K562 (cell line): ENCODE data around the gene TNN. TPM values are rescaled to one million over a fixed set of nuclear protein-coding genes. Genes with fewer than 3 reads are reported as not detected.

Source experiments
- ATAC-seq: fragments of 200-7000 bp; cut with Tn5 transposase; 3 replicates; pipeline ENCODE4 v1.9.1; 2020; ENCODE audit warnings: moderate library complexity
- BruUV-seq: library from RNA; stranded (reverse); fragments of 400-500 nt; replicated peaks from 2 replicates; lab custom pipeline; 2021; lab: Mats Ljungman, UMichigan
- CTCF ChIA-PET: fragments of 300-600 bp; formaldehyde crosslinking; extraction: SDS; loops from one replicate; lab custom pipeline; 2021; ENCODE audit warnings: low intra/inter-chr PET ratio; lab: Yijun Ruan, JAX
- POLR2A ChIA-PET: fragments of 300-600, 350-650 bp; sonication (Branson Sonifier 250); formaldehyde crosslinking; extraction: SDS; loops from one replicate; lab custom pipeline; 2021; ENCODE audit warnings: antibody characterized with exemption, inconsistent platforms; lab: Yijun Ruan, JAX
- DNase-seq, 4 experiments: peaks; one replicate each; pipeline versions ENCODE4 v3.0.0 to v3.0.0-alpha.2; 2011 to 2018; ENCODE audit warnings: low spot score in 3 of 4, mixed read lengths in 3 of 4; ENCODE audit errors: extremely low read depth in 1 of 4
- FAIRE-seq: peaks from 2 replicates; lab custom pipeline; 2011; peaks lifted over from hg19 to GRCh38; lab: Jason Lieb, UNC
- H2AFZ ChIP-seq: 2 replicates; pipeline ENCODE4 v1.6.0; 2011; ENCODE audit warnings: low read depth, low read length, control low read depth, inconsistent platforms
- H3K27ac ChIP-seq: fragments of 200-600 bp; 3 replicates; pipeline ENCODE4 v1.8.0; 2011; ENCODE audit warnings: low read depth, mild to moderate bottlenecking, control low read depth, inconsistent platforms, low read length, moderate library complexity, mixed read lengths; ENCODE audit errors: extremely low read depth
- H3K27me3 ChIP-seq, 2 experiments: fragments of 300-600 bp in 1 of 2; 2 replicates in 1 of 2; 3 replicates in 1 of 2; pipeline versions ENCODE4 v1.6.0 to v1.8.0; 2011; ENCODE audit warnings: inconsistent platforms in 2 of 2, low read length in 2 of 2, mild to moderate bottlenecking in 1 of 2, mixed read lengths in 1 of 2, moderate library complexity in 1 of 2; ENCODE audit not compliant: control insufficient read depth in 2 of 2, insufficient read depth in 2 of 2
- H3K36me3 ChIP-seq: fragments of 300-600 bp; 3 replicates; pipeline ENCODE4 v1.8.0; 2011; ENCODE audit warnings: mild to moderate bottlenecking, low read length, inconsistent platforms; ENCODE audit not compliant: control insufficient read depth, insufficient read depth
- H3K4me1 ChIP-seq, 2 experiments: fragments of 200-600 bp in 1 of 2; replicated peaks in 1 of 2; 2 replicates in 1 of 2; 3 replicates in 1 of 2; pipeline versions ENCODE4 v1.5.1 to v1.8.0; 2011; ENCODE audit warnings: inconsistent platforms in 2 of 2, low read length in 2 of 2, mild to moderate bottlenecking in 1 of 2, mixed read lengths in 1 of 2, moderate library complexity in 1 of 2; ENCODE audit not compliant: control insufficient read depth in 2 of 2, insufficient read depth in 2 of 2
- H3K4me2 ChIP-seq: 2 replicates; pipeline ENCODE4 v1.6.1; 2011; ENCODE audit warnings: low read length, control low read depth, inconsistent platforms, mixed read lengths; ENCODE audit not compliant: insufficient read depth
- H3K4me3 ChIP-seq: fragments of 200-600 bp; sonication (generic), shearing (Covaris generic); 2 replicates; pipeline ENCODE4 v1.5.1; 2016; ENCODE audit warnings: control low read depth, inconsistent platforms
- H3K79me2 ChIP-seq: fragments of 200-600 bp; 3 replicates; pipeline ENCODE4 v1.8.0; 2011; ENCODE audit warnings: low read length, inconsistent platforms; ENCODE audit not compliant: control insufficient read depth, insufficient read depth
- H3K9ac ChIP-seq, 2 experiments: 2 replicates each; pipeline versions ENCODE4 v1.6.0 to v1.6.1; 2011; ENCODE audit warnings: low read depth in 2 of 2, low read length in 2 of 2, control low read depth in 1 of 2, inconsistent platforms in 1 of 2, mild to moderate bottlenecking in 1 of 2, mixed read lengths in 1 of 2; ENCODE audit not compliant: insufficient read depth in 1 of 2
- H3K9me1 ChIP-seq: one replicate; pipeline ENCODE4 v1.6.0; 2011; ENCODE audit warnings: inconsistent platforms, mild to moderate bottlenecking, low read length, moderate library complexity; ENCODE audit not compliant: control insufficient read depth, insufficient read depth
- H3K9me3 ChIP-seq: replicated peaks from 2 replicates; pipeline ENCODE4 v1.5.1; 2011; ENCODE audit warnings: low read depth, low read length, inconsistent platforms; ENCODE audit not compliant: control insufficient read depth, insufficient read depth
- H4K20me1 ChIP-seq: replicated peaks from 2 replicates; pipeline ENCODE4 v1.6.1; 2011; ENCODE audit warnings: low read length, inconsistent platforms, mixed read lengths; ENCODE audit not compliant: control insufficient read depth, insufficient read depth
- ETV6 ChIP-seq, 3 experiments: fragments of 150-350 bp in 1 of 3; sonication (generic) in 1 of 3; formaldehyde crosslinking in 1 of 3; IDR thresholded peaks; 2 replicates each; pipeline versions ENCODE4 v1.6.1 to v1.8.0; 2014 to 2022; ENCODE audit warnings: borderline replicate concordance in 2 of 3, low read depth in 2 of 3, antibody characterized with exemption in 1 of 3, low read length in 1 of 3, mild to moderate bottlenecking in 1 of 3, missing genetic modification reagents in 1 of 3
- MAZ ChIP-seq, 2 experiments: fragments of 450-650 bp in 1 of 2; sonication (generic) in 1 of 2; formaldehyde crosslinking; IDR thresholded peaks in 1 of 2; conservative IDR thresholded peaks in 1 of 2; 2 replicates each; pipeline versions ENCODE4 v1.4.0 to v1.5.0; 2020; ENCODE audit warnings: mild to moderate bottlenecking in 1 of 2, missing genetic modification reagents in 1 of 2
- MCM5 ChIP-seq: fragments of 450-650 bp; IDR thresholded peaks from 2 replicates; pipeline ENCODE4 v1.6.1; 2016; ENCODE audit warnings: low read depth
- XRCC5 ChIP-seq: fragments of 200-400 bp; formaldehyde crosslinking; IDR thresholded peaks from 2 replicates; pipeline ENCODE4 v1.6.1; 2017; ENCODE audit warnings: low read depth, mild to moderate bottlenecking, low read length
- ZEB2 ChIP-seq: fragments of 450-650 bp; IDR thresholded peaks from 2 replicates; pipeline ENCODE4 v1.6.1; 2016
- WGBS: fragments of 100-300 bp; shearing (Covaris generic); methylation state at CpG from one replicate; pipeline ENCODE4 v1.1.6; 2016; ENCODE audit warnings: low coverage, mixed read lengths; ENCODE audit not compliant: insufficient coverage; ENCODE audit errors: missing lambda C conversion rate; 5-methylcytosine and 5-hydroxymethylcytosine counted together
- in situ Hi-C: fragments of 300-500 bp; cut with MboI; formaldehyde crosslinking; loops from 4 replicates; pipeline ENCODE4 v1.15.0; 2018; ENCODE audit warnings: inconsistent platforms, mixed read lengths
- intact Hi-C: fragments of 100-400 bp; cut with micrococcal nuclease; formaldehyde crosslinking; loops from 2 replicates; pipeline ENCODE4 v1.14.2; 2022
- polyA plus RNA-seq, 8 experiments: library from polyadenylated mRNA; depleted of rRNA in 4 of 8; stranded (reverse) in 5 of 8; unstranded in 3 of 8; fragments of >200 nt; fragmentation: Nextera tagmentation in 2 of 8; fragmentation: Illumina TruSeq in 1 of 8; extraction: Ambion mirVana in 2 of 8; extraction: Trizol in 1 of 8; gene quantifications; 2 replicates each; pipeline versions ENCODE4 v1.2.1 to v1.2.3, GENCODE V29; 2011 to 2014; ENCODE audit warnings: inconsistent platforms in 1 of 8, missing spikeins in 1 of 8
- total RNA-seq, 7 experiments: library from RNA; depleted of rRNA in 6 of 7; stranded (reverse); fragments of >200 nt in 6 of 7; fragmentation: Illumina TruSeq in 2 of 7; extraction: Trizol in 2 of 7; gene quantifications; 2 replicates each; pipeline versions ENCODE4 v1.2.1 to v1.2.3, GENCODE V29; 2011 to 2021; ENCODE audit warnings: low replicate concordance in 1 of 7
- TF ChIP-seq, protein P1 (sequence below): fragments of 250-450 bp; sonication (Bioruptor Pico); IDR thresholded peaks from 2 replicates; pipeline ENCODE4 v1.4.0; 2020; ENCODE audit warnings: mild to moderate bottlenecking, moderate library complexity, borderline replicate concordance
- TF ChIP-seq, protein P2 (sequence below): fragments of 450-650 bp; formaldehyde crosslinking; IDR thresholded peaks from 2 replicates; pipeline ENCODE4 v1.4.0; 2022; ENCODE audit warnings: mild to moderate bottlenecking, moderate library complexity

Gene TNN
- total and polyA plus RNA-seq, 9 of the 15 experiments (the other 6 are each of a cell fraction or from before 2014, with no cell fraction given): 0.01 to 0.09 (median 0.07) TPM; not detected in 4

DNA sequence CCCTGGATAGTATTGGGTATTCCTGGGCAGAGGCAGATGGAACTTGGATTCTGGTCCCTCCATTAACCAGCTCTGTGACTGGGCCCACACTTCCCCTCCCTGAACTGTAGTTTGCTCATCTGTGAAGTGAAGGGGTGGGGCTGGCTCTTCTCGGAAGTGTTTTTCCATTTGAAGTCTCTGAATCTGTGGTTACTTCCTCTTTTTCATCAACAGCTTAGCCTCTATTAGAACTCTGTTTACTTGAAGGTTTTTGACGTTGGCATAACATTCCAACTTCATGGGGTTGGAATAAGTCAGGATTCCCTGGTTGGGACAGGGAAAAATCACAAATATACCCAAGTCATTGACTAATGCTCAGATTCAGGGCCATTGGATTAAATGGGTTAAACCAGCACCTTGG, 121.3 kb downstream of the TNN start:
- peak overlapping the region; percentile 15; the same call in 1 of the 2 replicates for H3K4me2 ChIP-seq
- H3K9ac ChIP-seq: no peak overlapping the region
- in situ Hi-C loops (no loop called here), intact Hi-C loops (no loop called here)
- ATAC-seq (peak; percentile 78), DNase-seq (peak in 2 of 4 experiments; percentile 74 to 84), FAIRE-seq (peak; percentile 91)
- peaks cover 8% of the 10 kb centered on the region; the same call in 1 of the 3 replicates for H3K79me2 ChIP-seq
- no peaks in the 10 kb centered on the region for H3K27me3 ChIP-seq
- no peaks in the 10 kb centered on the region for H3K9me3 ChIP-seq
- CTCF ChIA-PET: no interaction called here
- H3K4me1 ChIP-seq: peaks cover 16 to 40% of the 10 kb centered on the region in 2 experiments
- H3K36me3 ChIP-seq: no peaks in the 10 kb centered on the region
- no TSS peak for BruUV-seq
- H4K20me1 ChIP-seq: no peaks in the 10 kb centered on the region
- H2AFZ ChIP-seq: peak overlapping the region; percentile 25
- POLR2A ChIA-PET: interaction anchor here (0.6 to 3.5 kb wide), 6 partner anchors 8 to 335 kb away, joined by 3 to 24 read pairs (median 4); no protein-coding TSS in a partner anchor
- H3K4me3 ChIP-seq: no peak overlapping the region
- H3K9me1 ChIP-seq: peaks cover 2% of the 10 kb centered on the region
- WGBS: 0% methylated on average over 2 of the region's 2 CpGs
- peak overlapping the region; percentile 27; the same call in 2 of the 3 replicates for H3K27ac ChIP-seq
- TF ChIP-seq, protein P1, sequence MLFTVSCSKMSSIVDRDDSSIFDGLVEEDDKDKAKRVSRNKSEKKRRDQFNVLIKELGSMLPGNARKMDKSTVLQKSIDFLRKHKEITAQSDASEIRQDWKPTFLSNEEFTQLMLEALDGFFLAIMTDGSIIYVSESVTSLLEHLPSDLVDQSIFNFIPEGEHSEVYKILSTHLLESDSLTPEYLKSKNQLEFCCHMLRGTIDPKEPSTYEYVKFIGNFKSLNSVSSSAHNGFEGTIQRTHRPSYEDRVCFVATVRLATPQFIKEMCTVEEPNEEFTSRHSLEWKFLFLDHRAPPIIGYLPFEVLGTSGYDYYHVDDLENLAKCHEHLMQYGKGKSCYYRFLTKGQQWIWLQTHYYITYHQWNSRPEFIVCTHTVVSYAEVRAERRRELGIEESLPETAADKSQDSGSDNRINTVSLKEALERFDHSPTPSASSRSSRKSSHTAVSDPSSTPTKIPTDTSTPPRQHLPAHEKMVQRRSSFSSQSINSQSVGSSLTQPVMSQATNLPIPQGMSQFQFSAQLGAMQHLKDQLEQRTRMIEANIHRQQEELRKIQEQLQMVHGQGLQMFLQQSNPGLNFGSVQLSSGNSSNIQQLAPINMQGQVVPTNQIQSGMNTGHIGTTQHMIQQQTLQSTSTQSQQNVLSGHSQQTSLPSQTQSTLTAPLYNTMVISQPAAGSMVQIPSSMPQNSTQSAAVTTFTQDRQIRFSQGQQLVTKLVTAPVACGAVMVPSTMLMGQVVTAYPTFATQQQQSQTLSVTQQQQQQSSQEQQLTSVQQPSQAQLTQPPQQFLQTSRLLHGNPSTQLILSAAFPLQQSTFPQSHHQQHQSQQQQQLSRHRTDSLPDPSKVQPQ (CRISPR knock-in tag): no peak
- TF ChIP-seq, protein P2, sequence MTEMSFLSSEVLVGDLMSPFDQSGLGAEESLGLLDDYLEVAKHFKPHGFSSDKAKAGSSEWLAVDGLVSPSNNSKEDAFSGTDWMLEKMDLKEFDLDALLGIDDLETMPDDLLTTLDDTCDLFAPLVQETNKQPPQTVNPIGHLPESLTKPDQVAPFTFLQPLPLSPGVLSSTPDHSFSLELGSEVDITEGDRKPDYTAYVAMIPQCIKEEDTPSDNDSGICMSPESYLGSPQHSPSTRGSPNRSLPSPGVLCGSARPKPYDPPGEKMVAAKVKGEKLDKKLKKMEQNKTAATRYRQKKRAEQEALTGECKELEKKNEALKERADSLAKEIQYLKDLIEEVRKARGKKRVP (CRISPR knock-in tag): no peak
- TF ChIP-seq ZEB2: peak; percentile 47; the same call in 1 of the 2 replicates
- 0 out of 2 replicates have a peak, but pooled peaks have one; percentile 19 for TF ChIP-seq XRCC5
- TF ChIP-seq MAZ (CRISPR knock-in tag; conservative IDR thresholded peaks at IDR 0.05 in 1 of 2, IDR thresholded peaks at IDR 0.05 in 1 of 2): peak; percentile 25 to 49; a peak in 2 of 4 replicates
- no peak for TF ChIP-seq MCM5
- TF ChIP-seq ETV6 (IDR thresholded peaks at IDR 0.05; ENCODE audit: borderline replicate concordance in 1 of 2, low read depth in 2 of 2, low read length in 1 of 2): peak in 1 of 2 experiments; percentile 40; a peak in 1 of 4 replicates
- TF ChIP-seq ETV6 (CRISPR knock-in tag; IDR thresholded peaks at IDR 0.05; ENCODE audit: borderline replicate concordance): no peak
